Measurements from ENCODE around the gene KCMF1. TPM values are rescaled to one million over a fixed set of nuclear protein-coding genes. Genes with fewer than 3 reads are reported as not detected.
A peak's percentile ranks its signal among the peaks of the same experiment; 100 is the strongest.

Gene KCMF1
- polyA plus RNA-seq, 1 of the 3 experiments (the other 2 are of a cell fraction): 37.0 TPM

DNA sequence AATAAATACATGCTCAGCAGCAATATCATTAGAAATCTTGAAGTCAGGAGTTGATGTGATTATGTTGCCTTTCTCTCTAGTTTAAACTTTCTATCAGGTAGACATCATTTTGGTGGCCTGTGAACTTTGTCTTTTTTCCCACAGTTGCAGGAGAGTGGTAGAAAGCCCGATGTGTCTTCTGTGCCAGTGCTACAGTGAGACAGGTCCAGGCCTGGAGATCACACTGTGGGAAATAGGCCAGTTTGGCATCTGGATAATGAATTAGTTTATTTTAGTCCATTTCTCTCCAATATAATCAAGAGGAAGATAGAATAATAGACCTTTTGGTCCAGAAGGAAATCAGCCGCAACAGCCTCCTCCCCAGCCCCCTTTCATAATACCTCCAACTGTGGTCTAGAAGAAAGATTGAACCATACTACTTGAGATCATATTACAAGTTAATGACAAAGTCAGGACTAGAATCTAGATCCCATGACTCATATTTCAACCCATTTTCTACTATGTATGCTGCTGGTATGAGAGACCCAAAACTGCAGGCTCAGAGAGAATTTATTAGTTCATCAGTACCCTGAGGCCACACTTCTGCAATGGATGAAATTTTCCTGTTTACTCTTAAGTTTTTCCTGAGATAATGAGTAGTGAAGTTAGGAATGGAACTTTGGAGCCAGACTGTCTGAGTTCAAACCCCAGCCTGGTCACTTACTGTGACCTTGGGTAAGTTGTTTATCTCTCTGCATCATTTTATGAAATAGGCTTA lies 20.6 kb downstream of the KCMF1 start:
- Histone ChIP-seq H3K27ac (ENCODE audit: low read depth in 2 of 2, low read length in 1 of 2) (peak overlapping the region; percentile 17 to 64), H3K4me3 (ENCODE audit: low read depth in 2 of 2, low read length in 1 of 2) (no peak overlapping the region), H3K27me3 (ENCODE audit: insufficient read depth) (no peaks in the 10 kb centered on the region), H2AFZ (ENCODE audit: low read depth) (no peak overlapping the region), H3F3A (replicated peaks; ENCODE audit: insufficient read depth) (peaks cover 35% of the 10 kb centered on the region), H3K4me1 (ENCODE audit: control insufficient read depth in 1 of 2, insufficient read depth in 2 of 2, low read depth in 1 of 2, low read length in 1 of 2) (peaks cover 7 to 19% of the 10 kb centered on the region in 2 experiments; a peak in 3 of 4 replicates), H3K9me3 (no peaks in the 10 kb centered on the region), H3K9me2 (no peaks in the 10 kb centered on the region), H3K4me2 (no peak overlapping the region; the same call in 1 of the 2 replicates), H3K79me2 (ENCODE audit: insufficient read depth) (peaks cover 100% of the 10 kb centered on the region), H3K36me3 (replicated peaks in 1 of 2; ENCODE audit: control insufficient read depth in 1 of 2, insufficient read depth in 2 of 2, low read length in 1 of 2) (peaks cover 0 to 6% of the 10 kb centered on the region in 2 experiments), H4K20me1 (ENCODE audit: insufficient read depth) (peaks cover 98% of the 10 kb centered on the region), H3K9ac (no peak overlapping the region)
- TF ChIP-seq, protein P1, sequence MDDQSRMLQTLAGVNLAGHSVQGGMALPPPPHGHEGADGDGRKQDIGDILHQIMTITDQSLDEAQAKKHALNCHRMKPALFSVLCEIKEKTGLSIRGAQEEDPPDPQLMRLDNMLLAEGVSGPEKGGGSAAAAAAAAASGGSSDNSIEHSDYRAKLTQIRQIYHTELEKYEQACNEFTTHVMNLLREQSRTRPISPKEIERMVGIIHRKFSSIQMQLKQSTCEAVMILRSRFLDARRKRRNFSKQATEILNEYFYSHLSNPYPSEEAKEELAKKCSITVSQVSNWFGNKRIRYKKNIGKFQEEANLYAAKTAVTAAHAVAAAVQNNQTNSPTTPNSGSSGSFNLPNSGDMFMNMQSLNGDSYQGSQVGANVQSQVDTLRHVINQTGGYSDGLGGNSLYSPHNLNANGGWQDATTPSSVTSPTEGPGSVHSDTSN (IDR thresholded peaks at IDR 0.05): peak; percentile 40; the same call in 1 of the 2 replicates
- TF ChIP-seq TCF12 (IDR thresholded peaks at IDR 0.05): peak; percentile 74; the same call in 1 of the 2 replicates
- TF ChIP-seq GABPA (IDR thresholded peaks at IDR 0.05; ENCODE audit: low read depth): no peak
- TF ChIP-seq JUND (IDR thresholded peaks at IDR 0.05): peak; percentile 39
- TF ChIP-seq MXI1 (IDR thresholded peaks at IDR 0.05; ENCODE audit: low read depth, low read length): no peak
- peak; percentile 27; the same call in 1 of the 2 replicates for TF ChIP-seq FOSL2 (IDR thresholded peaks at IDR 0.05; ENCODE audit: borderline replicate concordance, low read depth)
- peak in 1 of 2 experiments; percentile 54; a peak in 1 of 4 replicates for TF ChIP-seq EP300 (IDR thresholded peaks at IDR 0.05; ENCODE audit: borderline replicate concordance in 1 of 2, low read depth in 1 of 2, low read length in 1 of 2)
- peak; percentile 16; the same call in 1 of the 2 replicates for TF ChIP-seq NFIC (IDR thresholded peaks at IDR 0.05; ENCODE audit: borderline replicate concordance)
- TF ChIP-seq RXRA (IDR thresholded peaks at IDR 0.05; ENCODE audit: borderline replicate concordance, low read depth): peak; percentile 31; the same call in 1 of the 2 replicates
- WGBS (ENCODE audit: low lambda C conversion rate): 72% methylated on average over 2 of the region's 2 CpGs
- no peak for DNase-seq
- POLR2A ChIA-PET: no interaction called here
- CTCF ChIA-PET: interaction anchor here (0.7 to 2.6 kb wide), 3 partner anchors 19 to 66 kb away, joined by 3 to 8 read pairs (median 5); no protein-coding TSS in a partner anchor

DNA sequence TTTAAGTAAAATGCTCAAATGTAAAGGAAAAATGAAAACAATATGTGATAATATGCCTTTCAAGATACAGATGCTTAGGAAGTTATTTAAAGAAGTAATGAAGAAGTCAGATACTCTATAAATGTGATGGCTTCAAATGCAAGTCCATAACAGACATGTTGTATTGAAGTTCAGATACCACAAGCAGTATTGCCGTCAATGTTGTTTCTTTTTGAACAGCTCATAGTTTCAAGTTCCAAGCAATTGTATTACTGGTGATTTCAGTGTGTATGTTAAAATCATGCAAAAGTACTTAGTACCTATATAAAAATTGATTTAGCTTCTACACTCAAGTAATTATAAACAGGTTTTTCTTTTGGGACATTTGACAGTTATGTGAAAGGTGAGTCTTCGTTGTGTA lies 24.9 kb downstream of the KCMF1 start:
- no peak overlapping the region for H3K27ac ChIP-seq (ENCODE audit: low read depth in 2 of 2, low read length in 1 of 2)
- peaks cover 99% of the 10 kb centered on the region for H3K79me2 ChIP-seq (ENCODE audit: insufficient read depth)
- H3K36me3 ChIP-seq (replicated peaks in 1 of 2; ENCODE audit: control insufficient read depth in 1 of 2, insufficient read depth in 2 of 2, low read length in 1 of 2): no peaks in the 10 kb centered on the region
- no peak overlapping the region for H3K4me3 ChIP-seq (ENCODE audit: low read depth in 2 of 2, low read length in 1 of 2)
- CTCF ChIA-PET: interaction anchor here (1.1 to 1.2 kb wide), 2 partner anchors 20 to 26 kb away, joined by 3 to 4 read pairs; no protein-coding TSS in a partner anchor
- H3K4me1 ChIP-seq (ENCODE audit: control insufficient read depth in 1 of 2, insufficient read depth in 2 of 2, low read depth in 1 of 2, low read length in 1 of 2): peaks cover 7 to 20% of the 10 kb centered on the region in 2 experiments; a peak in 3 of 4 replicates
- WGBS (ENCODE audit: low lambda C conversion rate): 96% methylated on average over 2 of the region's 2 CpGs
- POLR2A ChIA-PET: no interaction called here
- no peak for DNase-seq
- H3K9me3 ChIP-seq: no peaks in the 10 kb centered on the region
- no peaks in the 10 kb centered on the region for H3K9me2 ChIP-seq
- TF ChIP-seq RAD21 (IDR thresholded peaks at IDR 0.05; ENCODE audit: low read length): no peak
- H3F3A ChIP-seq (replicated peaks; ENCODE audit: insufficient read depth): peaks cover 27% of the 10 kb centered on the region
- peaks cover 93% of the 10 kb centered on the region for H4K20me1 ChIP-seq (ENCODE audit: insufficient read depth)
- no peak overlapping the region for H2AFZ ChIP-seq (ENCODE audit: low read depth)
- H3K4me2 ChIP-seq: no peak overlapping the region
- no peak overlapping the region for H3K9ac ChIP-seq
- no peaks in the 10 kb centered on the region for H3K27me3 ChIP-seq (ENCODE audit: insufficient read depth)

DNA sequence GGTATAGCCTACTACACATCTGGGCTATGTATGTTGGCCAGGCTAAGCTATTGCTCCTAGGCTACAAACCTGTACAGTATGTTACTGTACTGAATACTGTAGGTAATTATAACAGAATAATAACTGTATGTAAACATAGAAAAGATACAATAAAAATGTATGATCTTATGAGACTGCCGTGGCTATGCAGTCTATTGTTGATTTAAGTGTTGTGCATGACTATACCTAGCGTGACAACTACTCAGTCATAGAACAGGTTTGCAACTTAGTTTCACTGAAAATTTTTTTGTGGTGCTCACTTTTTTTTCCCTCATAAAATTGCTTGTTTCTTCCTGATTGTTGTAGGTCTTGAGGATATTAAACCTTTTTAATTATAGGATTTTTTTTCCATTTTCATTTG lies 25.9 kb downstream of the KCMF1 start:
- H3K4me3 ChIP-seq (ENCODE audit: low read depth in 2 of 2, low read length in 1 of 2): no peak overlapping the region
- H3K79me2 ChIP-seq (ENCODE audit: insufficient read depth): peaks cover 99% of the 10 kb centered on the region
- H3K9ac ChIP-seq: no peak overlapping the region
- 86% methylated on average over 2 of the region's 2 CpGs for WGBS (ENCODE audit: low lambda C conversion rate)
- peaks cover 0 to 13% of the 10 kb centered on the region in 2 experiments; a peak in 1 of 4 replicates for H3K4me1 ChIP-seq (ENCODE audit: control insufficient read depth in 1 of 2, insufficient read depth in 2 of 2, low read depth in 1 of 2, low read length in 1 of 2)
- H3K36me3 ChIP-seq (replicated peaks in 1 of 2; ENCODE audit: control insufficient read depth in 1 of 2, insufficient read depth in 2 of 2, low read length in 1 of 2): no peaks in the 10 kb centered on the region
- no peaks in the 10 kb centered on the region for H3K27me3 ChIP-seq (ENCODE audit: insufficient read depth)
- no peak overlapping the region for H3K4me2 ChIP-seq
- H3K9me3 ChIP-seq: no peaks in the 10 kb centered on the region
- DNase-seq: no peak
- H4K20me1 ChIP-seq (ENCODE audit: insufficient read depth): peaks cover 92% of the 10 kb centered on the region
- ChIA-PET CTCF (no interaction called here), POLR2A (no interaction called here)
- H3K9me2 ChIP-seq: no peaks in the 10 kb centered on the region
- H3F3A ChIP-seq (replicated peaks; ENCODE audit: insufficient read depth): peaks cover 24% of the 10 kb centered on the region
- H3K27ac ChIP-seq (ENCODE audit: low read depth in 2 of 2, low read length in 1 of 2): no peak overlapping the region
- H2AFZ ChIP-seq (ENCODE audit: low read depth): no peak overlapping the region
- no peak for TF ChIP-seq GABPA (IDR thresholded peaks at IDR 0.05; ENCODE audit: low read depth)
- no peak for TF ChIP-seq RXRA (IDR thresholded peaks at IDR 0.05; ENCODE audit: borderline replicate concordance, low read depth)
- TF ChIP-seq, protein P2, sequence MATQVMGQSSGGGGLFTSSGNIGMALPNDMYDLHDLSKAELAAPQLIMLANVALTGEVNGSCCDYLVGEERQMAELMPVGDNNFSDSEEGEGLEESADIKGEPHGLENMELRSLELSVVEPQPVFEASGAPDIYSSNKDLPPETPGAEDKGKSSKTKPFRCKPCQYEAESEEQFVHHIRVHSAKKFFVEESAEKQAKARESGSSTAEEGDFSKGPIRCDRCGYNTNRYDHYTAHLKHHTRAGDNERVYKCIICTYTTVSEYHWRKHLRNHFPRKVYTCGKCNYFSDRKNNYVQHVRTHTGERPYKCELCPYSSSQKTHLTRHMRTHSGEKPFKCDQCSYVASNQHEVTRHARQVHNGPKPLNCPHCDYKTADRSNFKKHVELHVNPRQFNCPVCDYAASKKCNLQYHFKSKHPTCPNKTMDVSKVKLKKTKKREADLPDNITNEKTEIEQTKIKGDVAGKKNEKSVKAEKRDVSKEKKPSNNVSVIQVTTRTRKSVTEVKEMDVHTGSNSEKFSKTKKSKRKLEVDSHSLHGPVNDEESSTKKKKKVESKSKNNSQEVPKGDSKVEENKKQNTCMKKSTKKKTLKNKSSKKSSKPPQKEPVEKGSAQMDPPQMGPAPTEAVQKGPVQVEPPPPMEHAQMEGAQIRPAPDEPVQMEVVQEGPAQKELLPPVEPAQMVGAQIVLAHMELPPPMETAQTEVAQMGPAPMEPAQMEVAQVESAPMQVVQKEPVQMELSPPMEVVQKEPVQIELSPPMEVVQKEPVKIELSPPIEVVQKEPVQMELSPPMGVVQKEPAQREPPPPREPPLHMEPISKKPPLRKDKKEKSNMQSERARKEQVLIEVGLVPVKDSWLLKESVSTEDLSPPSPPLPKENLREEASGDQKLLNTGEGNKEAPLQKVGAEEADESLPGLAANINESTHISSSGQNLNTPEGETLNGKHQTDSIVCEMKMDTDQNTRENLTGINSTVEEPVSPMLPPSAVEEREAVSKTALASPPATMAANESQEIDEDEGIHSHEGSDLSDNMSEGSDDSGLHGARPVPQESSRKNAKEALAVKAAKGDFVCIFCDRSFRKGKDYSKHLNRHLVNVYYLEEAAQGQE (IDR thresholded peaks at IDR 0.05; ENCODE audit: low read depth, low read length): no peak
- TF ChIP-seq, protein P3, sequence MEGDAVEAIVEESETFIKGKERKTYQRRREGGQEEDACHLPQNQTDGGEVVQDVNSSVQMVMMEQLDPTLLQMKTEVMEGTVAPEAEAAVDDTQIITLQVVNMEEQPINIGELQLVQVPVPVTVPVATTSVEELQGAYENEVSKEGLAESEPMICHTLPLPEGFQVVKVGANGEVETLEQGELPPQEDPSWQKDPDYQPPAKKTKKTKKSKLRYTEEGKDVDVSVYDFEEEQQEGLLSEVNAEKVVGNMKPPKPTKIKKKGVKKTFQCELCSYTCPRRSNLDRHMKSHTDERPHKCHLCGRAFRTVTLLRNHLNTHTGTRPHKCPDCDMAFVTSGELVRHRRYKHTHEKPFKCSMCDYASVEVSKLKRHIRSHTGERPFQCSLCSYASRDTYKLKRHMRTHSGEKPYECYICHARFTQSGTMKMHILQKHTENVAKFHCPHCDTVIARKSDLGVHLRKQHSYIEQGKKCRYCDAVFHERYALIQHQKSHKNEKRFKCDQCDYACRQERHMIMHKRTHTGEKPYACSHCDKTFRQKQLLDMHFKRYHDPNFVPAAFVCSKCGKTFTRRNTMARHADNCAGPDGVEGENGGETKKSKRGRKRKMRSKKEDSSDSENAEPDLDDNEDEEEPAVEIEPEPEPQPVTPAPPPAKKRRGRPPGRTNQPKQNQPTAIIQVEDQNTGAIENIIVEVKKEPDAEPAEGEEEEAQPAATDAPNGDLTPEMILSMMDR (IDR thresholded peaks at IDR 0.05): no peak
- TF ChIP-seq SIN3A (IDR thresholded peaks at IDR 0.05; ENCODE audit: borderline replicate concordance, low read depth, low read length): no peak
